GM21447 (cell line): ENCODE data around the gene TMEM35A.
A peak's percentile ranks its signal among the peaks of the same experiment; 100 is the strongest.
"Not testable (repeated sequence)": the region's sequence is repeated elsewhere in the genome, so short reads cannot be mapped to it uniquely, and the experiment has no call there.

ENCODE experiments used
- ATAC-seq: cut with Tn5 transposase; IDR thresholded peaks from one replicate; pipeline ENCODE4 v1.9.1; 2021; ENCODE audit not compliant: unreplicated experiment

TMEM35A gene, protein sequence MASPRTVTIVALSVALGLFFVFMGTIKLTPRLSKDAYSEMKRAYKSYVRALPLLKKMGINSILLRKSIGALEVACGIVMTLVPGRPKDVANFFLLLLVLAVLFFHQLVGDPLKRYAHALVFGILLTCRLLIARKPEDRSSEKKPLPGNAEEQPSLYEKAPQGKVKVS

DNA sequence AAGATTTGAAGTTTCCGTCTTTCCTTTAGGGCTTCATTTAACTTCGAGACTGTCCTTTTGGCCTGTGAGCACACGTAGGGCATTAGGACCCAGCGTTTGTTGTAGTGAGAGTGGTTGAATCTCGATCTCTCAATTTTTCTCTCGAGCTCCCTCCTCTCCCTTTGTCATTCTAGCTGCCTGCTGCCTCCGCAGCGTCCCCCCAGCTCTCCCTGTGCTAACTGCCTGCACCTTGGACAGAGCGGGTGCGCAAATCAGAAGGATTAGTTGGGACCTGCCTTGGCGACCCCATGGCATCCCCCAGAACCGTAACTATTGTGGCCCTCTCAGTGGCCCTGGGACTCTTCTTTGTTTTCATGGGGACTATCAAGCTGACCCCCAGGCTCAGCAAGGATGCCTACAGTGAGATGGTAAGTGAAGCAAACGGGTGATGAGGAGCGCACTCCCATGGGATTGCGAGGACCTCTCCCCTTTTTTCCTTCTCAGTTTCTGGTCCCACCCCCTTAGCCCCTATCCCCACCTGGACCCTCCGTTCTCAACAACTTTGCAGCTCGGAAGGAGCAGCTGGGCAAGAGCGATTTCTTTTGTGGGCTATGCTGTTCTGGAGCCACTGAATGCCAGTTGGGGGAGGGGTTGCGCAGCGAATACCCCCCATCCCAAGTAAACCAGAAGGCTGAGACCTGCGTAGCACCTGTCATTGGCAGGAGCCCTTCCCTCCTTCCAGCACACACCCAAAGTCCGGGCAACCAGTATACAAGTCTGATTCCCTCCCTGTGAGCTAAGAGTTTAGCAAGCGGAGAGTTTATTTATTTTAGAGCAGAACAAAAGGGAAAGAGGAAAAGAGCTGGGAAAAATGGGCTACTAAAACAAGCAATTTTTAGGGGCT, at the start of gene TMEM35A:
Gene TMEM35A, plus strand, starts transcription at position 164 of the 883 bp plus-strand sequence. Its CDS starts 124 bp downstream, at position 288.
- no peak for ATAC-seq

DNA sequence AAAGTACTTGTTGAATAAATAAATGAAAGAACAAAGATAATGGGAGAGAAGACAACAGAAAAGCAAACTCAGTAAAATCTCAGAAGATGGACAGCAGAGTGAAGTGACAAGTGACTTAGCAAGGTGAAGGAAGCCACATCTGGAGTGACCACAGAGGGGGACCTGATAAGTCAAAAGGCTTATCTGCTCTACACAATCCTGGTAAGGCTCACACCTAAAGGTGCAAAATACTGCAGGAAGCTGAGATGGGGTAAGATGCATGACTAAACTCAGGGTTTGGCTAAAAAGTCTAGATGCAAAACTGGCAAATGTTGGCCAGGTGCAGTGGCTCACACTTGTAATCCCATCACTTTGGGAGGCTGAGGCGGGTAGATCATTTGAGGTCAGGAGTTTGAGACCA, 49.0 kb upstream of the TMEM35A start:
- no peak for ATAC-seq

DNA sequence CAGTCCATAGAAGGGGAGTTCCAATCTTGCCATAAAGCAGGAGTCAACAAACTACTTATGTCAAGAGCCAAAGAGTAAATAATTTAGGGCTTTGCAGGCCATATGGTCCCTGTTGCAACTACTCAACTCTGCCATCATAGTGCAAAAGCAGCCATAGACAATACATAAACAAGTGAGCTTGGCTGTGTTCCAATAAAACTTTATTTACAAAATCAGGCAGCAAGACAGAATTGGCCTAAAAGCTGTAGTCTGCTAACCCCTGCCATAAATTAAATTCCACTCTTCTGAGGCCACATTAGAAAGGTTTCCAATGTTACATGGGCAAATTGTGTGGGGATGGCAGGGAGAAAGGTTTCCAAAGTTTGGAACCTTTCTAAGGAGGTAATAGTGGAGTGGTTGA, 41.4 kb upstream of the TMEM35A start:
- no peak for ATAC-seq

DNA sequence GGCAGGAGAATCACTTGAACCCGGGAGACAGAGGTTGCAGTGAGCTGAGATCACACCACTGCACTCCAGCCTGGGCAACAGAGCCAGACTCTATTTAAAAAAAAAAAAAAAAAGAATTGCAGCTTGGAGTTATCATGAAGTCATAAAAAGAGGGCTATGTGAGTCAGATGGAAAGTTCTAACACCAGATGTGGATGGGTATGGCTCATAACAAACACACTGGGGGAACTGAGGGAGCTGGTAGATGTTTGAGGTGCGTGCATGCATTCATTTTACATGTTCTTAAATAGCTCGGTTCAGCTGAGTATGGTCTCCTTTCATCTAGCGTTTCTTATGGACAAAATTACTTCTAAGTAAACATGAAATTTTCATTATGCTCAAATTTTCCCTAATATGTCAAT, 38.5 kb upstream of the TMEM35A start:
- no peak for ATAC-seq

DNA sequence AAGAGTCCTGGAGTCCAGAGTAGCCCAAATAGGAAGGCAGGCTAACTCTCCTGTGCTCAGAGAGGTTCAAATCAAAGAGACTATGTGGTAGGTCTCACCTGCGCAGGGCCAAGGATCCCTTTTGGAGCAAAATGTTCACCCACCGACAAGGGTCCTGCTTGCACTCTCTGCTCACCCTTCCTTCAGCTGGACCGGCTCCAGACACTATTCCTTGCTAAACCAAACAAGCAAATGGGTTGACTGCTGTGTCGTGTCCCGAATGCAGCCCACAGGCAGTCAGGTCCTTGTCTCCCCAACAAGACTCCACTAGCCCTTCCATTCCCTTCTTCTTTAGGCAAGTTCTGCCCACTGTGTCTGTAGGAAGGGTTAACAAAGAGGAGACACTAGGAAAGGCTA, 27.5 kb upstream of the TMEM35A start:
- ATAC-seq: peak; percentile 2

DNA sequence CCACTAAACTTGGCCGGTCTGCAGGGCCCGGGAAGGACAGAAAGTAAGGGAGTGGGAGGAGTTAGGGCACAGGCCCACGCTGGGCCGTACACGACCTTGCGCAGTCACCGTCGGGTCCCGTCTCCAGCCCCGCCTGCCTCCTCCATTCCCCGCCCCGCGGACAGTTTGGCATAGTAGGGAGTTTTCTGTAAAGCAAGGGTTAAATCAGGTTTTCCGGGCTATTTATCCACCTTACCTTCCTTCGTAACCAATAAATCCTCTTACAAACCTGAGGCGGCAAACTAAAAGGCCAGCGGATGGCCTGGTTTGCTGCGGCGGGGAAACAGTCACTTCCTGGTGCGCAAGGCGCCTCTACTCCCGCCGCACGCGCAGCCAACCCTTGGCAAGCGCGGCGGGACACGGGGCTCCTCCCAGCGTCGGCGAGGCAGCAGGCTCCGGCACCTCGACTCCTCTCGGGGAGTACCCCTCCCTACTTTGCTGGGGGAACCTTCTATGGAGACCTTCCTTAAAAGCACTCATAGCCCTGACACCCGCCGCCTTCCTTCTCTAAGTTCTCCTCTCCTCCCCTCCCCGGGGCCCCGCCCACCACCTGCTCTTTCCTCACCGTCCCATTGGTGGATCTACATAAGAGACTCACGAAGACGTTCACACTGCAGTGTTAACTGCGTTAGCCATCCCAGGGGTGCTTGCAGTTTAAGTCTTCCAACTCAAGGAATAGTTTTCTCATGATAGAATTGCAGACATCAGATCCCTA, 27.0 kb upstream of the TMEM35A start, which contains the start of gene TRMT2B:
Gene TRMT2B, minus strand, starts transcription at position 563 of the 754 bp plus-strand sequence. CDS start 9,822 bp downstream, outside the sequence.
- ATAC-seq: peak; percentile 94

DNA sequence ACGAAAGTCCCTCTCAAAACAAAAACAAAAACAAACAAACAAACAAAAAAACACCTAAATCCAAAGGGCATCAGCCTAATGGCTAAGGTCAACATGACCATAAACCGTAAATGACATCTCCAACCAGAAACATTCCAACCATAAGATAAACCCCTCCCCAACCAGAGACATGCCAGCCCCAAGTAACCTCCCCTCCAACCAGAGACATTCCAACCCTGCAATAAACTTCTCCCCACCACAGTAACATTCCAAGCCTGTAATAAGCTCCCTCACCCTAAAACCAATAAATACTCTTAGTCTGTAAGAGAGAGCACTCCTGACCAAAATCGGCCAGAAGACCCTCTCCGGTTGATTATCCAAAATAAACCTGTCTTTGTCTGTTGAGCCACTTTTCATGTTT, 22.1 kb upstream of the TMEM35A start:
- ATAC-seq: not testable (repeated sequence)

DNA sequence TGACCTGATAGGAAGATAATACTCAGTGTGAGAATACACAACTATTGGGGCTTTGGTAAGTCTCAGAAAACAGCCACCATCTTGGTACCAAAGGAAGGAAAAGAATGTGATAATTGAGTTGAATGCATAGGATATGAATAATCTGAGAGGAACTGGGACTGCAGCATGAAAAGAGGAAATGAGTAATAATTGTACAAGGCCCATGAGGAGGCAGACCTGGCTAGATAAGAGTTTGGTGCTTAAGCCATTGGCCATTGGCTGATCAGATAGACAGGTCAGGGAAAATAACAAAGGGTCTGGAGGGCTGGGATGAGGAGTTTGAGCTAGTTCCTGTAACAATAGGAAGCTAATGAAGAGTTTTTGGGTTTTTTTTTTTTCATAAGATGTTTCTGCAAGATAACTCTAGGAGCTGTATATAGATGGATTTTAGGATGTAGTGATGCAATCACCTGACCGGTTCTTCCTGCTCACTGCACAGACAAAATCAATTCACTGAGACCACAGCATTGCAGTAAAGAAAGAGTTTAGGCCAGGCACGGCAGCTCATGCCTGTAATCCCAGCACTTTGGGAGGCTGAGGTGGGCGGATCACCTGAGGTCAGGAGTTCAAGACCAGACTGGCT, 21.5 kb upstream of the TMEM35A start:
- ATAC-seq: peak; percentile 93

DNA sequence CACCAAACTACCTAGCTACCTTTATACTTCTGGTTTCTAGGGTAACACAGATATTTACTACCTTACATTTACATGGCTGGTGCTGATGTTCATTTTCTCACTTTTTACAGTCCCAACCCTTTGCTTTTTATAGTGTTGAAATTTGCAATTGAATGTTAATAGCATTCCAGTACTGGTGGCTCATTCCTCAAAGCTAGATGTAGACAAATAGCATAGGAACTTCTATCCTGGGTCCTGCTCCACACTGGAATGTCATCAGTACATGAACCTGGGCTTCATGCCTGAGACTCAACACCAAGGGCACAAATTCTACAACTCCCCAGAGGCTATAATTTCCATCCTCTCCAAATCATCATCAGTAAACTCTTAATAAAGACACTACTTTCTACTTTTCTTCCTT, 16.5 kb upstream of the TMEM35A start:
- ATAC-seq: no peak

DNA sequence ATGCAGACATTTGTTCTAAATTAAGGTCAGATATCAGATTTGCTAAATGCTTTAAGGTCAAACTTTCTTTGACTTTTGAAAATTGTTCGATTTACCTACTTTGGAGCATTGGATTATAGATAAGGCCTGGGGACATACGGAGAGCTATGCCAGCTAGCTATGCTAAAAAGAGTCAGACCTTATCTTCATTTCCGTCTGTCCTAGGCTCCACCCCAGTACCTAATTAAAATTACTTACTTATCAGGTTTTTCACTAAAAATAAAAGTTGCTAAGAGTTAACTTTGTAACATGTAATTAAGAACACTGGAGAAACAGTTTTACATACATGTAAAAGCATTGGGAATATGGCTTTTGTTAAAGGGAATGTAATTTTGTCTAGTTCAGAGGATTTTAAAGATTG, 7.1 kb upstream of the TMEM35A start:
- ATAC-seq: no peak

DNA sequence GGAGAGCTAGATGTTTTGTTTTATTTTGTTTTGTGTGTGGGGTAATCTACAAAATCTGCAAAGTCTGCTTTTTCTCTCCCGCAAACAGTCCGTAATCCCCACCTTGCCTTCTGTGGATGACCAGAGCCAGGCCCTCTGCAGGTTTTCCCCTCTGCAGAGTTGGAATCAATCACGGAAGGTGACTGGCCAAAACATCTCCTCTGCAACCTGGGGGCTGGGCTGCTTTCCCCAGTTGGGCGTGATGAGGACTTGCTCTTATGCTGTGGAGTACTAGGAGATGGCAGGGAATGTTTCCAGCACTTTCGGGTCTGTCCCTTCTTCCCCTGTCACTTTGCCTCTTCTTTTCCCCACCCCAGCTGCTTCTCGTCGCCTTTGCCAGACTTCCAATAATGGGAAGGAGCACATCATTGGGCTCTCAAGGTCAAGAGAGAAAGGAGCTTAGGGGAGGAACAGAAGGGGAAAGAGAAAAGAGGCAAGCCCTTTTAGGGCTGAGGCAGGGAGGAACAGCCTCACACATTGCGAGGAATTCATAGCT, 1.1 kb downstream of the TMEM35A start:
- no peak for ATAC-seq

DNA sequence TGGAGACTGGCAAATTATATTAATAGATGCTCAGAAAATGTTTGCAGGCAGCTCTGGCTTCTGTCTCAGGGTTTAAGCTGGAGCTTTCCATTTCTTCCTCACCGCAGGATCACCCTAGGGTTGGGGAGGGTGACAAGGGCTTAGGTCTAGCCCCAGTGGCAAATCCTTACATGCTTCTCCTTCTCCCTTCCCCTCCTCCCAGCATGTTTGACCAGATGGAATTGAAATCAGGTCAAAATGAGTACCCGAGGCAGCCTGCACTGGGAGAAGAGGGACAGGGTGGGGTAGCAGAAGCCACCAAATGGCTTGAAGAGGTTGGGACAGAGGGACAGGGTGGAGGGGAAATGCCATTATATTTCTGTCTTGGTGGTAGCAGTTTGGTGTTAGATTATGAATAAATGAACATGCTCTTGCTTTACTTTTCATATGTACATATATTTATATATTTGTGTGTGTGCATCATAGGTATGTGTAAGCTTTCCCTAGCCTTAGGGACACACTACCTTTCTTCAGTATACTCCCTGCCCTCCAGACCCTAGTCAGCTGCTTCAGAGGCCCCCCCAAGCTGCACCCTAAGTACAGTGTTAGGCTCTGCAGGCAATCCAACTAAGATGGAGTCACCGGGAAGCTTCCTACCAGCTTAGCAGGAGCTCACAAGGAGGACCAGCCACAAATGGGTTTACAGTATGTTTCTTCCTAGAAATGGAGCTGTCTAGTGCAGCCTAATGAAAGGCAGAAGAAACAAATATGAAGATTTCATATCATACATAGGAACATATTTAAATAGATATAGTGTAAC, 1.8 kb downstream of the TMEM35A start:
- no peak for ATAC-seq

DNA sequence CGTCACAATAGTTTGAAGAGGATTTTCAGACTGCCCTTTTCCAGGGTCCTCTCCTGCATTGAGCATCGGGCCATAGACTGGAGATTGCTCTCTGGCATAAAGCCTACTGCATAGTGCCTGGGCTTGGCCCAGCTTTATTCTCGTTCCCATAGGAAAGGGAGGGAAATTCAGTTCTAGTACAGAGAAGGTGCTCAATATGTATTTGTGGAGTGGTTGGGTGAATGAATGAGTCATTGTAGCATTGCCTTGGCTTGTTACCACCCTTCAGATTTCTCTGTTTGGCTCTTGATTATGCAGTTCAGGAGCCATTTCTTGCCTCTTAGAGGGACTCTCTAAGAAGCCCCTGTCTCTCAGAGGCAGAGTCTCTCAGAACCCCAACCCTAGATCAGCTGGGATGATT, 2.6 kb downstream of the TMEM35A start:
- ATAC-seq: no peak

DNA sequence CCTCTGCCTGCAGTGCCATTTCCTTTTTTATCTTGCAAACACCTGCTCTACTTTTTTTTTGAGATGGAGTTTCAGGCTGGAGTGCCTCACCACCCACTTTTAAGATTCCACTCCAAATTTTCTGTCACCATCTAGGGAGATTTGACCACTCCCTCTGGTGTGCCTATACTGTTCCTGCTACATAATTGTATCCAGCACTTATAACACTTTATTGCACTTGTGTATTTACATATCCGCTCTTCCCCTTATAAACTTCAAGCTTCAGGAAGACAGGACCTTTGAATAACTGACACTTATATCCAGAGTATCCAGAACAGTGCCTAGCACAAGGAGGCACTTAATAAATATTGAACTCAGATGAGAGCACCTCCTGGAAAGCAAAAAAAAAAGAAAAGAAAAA, 13.1 kb downstream of the TMEM35A start:
- no peak for ATAC-seq

DNA sequence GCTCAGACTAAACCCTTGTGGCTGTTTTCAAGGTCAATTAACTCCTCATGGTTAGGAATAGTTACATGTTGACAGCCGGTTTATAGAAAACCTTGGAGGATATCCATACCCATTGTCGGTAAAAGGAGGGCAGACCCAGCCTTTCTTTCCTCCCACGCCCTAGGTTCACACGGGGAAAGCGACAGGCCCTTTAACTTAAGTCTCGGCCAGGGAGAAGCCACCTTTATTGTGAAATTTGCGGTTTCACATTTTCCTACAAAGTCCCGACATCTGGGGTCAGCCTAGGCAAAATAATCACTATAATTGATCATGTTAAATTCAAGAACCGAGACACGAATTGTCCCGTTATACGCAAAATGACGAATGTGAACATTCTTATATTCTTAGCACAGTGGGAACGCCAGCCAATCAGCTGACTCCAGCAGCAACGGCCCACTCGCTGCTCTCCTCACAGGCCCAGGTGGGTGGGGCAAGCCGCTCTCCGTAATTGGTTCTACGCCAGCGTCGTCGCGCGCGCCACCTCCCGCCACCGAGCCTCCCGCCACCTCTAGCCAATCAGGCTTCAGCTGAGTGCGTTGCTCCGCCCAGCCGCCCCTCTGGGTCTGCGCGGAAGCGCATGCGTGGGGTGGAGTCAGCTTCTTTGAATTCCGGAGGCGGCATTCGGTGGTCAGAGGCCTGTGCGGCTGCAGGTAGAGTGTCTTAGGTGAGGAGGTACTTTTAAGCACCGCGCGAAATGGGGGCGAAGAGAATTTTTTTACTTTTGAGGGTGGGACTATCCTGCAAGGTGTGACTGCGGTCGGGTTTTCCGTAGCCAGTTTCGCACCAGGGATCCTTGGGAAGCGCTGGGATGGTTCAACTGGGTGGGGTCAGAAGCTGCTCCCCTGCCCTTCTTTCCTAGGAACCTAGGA, 19.1 kb downstream of the TMEM35A start, which contains the start of gene CENPI:
Gene CENPI, plus strand, starts transcription at position 659 of the 908 bp plus-strand sequence. CDS start 2,867 bp downstream, outside the sequence.
- ATAC-seq: peak; percentile 98

DNA sequence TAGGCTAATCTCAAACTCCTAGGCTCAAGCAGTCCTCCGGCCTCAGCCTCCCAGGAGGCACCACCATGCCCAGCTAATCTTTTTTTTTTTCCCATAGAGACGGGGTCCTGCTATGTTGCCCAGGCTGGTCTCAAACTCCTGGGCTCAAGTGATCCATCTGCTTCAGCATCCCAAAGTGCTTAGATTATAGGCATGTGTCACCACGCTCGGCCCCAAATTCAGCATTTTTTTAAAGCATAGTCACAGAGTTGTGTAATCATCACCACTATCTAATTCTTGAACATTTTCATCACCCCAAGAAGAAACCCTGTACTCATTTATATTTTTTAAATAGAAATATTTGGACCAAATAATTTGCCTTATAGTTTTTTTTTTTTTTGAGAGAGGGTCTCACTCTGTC, 29.6 kb downstream of the TMEM35A start:
- no peak for ATAC-seq

DNA sequence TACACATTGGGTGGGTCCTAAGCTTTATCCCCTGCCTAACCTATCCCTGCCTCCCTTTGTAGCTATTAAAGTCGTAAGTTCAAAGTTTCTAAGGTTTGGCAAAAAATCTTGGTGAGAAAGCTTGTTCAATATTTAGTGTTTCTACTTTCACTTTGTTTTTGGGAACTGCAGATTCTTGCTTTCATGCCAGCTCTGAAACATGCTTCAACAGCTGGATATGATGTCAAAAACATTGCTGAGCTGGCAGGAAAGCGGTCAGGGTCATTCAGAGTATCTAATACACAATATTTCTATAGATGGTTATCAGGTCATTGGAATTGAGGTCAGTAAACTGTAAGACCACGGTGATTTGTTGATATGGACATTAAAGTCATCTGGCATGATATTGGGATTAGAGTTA, 39.0 kb downstream of the TMEM35A start:
- ATAC-seq: no peak

DNA sequence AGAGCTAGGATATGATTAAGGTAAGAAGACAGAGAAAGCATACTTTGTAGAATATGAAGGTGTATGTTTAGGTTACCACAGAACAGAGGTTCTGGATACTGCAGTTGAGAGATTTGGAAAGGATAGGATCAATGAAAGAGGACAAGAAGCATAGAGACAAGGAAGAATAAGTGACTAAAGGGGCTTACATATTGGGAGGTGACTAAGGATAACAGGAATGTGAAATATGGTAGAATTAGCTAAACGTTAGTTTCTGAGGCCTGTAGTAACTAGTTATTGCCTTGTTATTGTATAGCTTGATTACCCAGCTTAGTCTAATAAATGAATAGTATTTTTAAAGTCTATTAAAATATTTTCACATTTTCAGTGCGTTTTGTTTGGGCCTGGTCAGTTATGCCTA, 57.6 kb downstream of the TMEM35A start:
- no peak for ATAC-seq
